Kidney glomerular epithelial cell (primary cell): ENCODE results near the gene SPTB.
A peak's percentile ranks its signal among the peaks of the same experiment; 100 is the strongest.

Experiments
- DNase-seq: peaks from one replicate; lab custom pipeline; 2025; lab: John Stamatoyannopoulos, UW

Gene SPTB

GRCh38 chr14:64850369-64851137, 29.2 kb downstream of the SPTB start:
- DNase-seq: no peak

- DNase-seq: no peak
Measured at GRCh38 chr14:64849940-64850339, 29.8 kb downstream of the SPTB start.

- DNase-seq: no peak
Measured at GRCh38 chr14:64848239-64848638, 31.5 kb downstream of the SPTB start.

GRCh38 chr14:64846319-64846718, 33.4 kb downstream of the SPTB start:
- no peak for DNase-seq

GRCh38 chr14:64845878-64846277, 33.8 kb downstream of the SPTB start:
- peak; percentile 89 for DNase-seq

- DNase-seq: no peak
Measured at GRCh38 chr14:64844969-64845536, 34.7 kb downstream of the SPTB start.

GRCh38 chr14:64844272-64844671, 35.4 kb downstream of the SPTB start:
- no peak for DNase-seq

- no peak for DNase-seq
Measured at GRCh38 chr14:64843548-64843947, 36.2 kb downstream of the SPTB start.

GRCh38 chr14:64841772-64842750, 37.6 kb downstream of the SPTB start:
- no peak for DNase-seq

GRCh38 chr14:64841121-64841651, 38.5 kb downstream of the SPTB start:
- peak; percentile 91 for DNase-seq

GRCh38 chr14:64838656-64839055, 41.1 kb downstream of the SPTB start:
- no peak for DNase-seq

- DNase-seq: no peak
Measured at GRCh38 chr14:64835431-64835830, 44.3 kb downstream of the SPTB start.

- no peak for DNase-seq
Measured at GRCh38 chr14:64834965-64835364, 44.7 kb downstream of the SPTB start.

- no peak for DNase-seq
Measured at GRCh38 chr14:64831419-64831818, 48.3 kb downstream of the SPTB start.

- DNase-seq: no peak
Measured at GRCh38 chr14:64830961-64831360, 48.7 kb downstream of the SPTB start.

- DNase-seq: no peak
Measured at GRCh38 chr14:64828071-64828470, 51.6 kb downstream of the SPTB start.

GRCh38 chr14:64826845-64827244, 52.9 kb downstream of the SPTB start:
- no peak for DNase-seq

GRCh38 chr14:64826333-64826732, 53.4 kb downstream of the SPTB start:
- no peak for DNase-seq

GRCh38 chr14:64825509-64825908, 54.2 kb downstream of the SPTB start:
- DNase-seq: no peak

- DNase-seq: no peak
Measured at GRCh38 chr14:64825006-64825405, 54.7 kb downstream of the SPTB start.

- DNase-seq: no peak
Measured at GRCh38 chr14:64824471-64824870, 55.2 kb downstream of the SPTB start.

GRCh38 chr14:64823305-64823861, 56.3 kb downstream of the SPTB start:
- DNase-seq: peak; percentile 54
